ENCODE results near the gene B3GALT6.

DNA sequence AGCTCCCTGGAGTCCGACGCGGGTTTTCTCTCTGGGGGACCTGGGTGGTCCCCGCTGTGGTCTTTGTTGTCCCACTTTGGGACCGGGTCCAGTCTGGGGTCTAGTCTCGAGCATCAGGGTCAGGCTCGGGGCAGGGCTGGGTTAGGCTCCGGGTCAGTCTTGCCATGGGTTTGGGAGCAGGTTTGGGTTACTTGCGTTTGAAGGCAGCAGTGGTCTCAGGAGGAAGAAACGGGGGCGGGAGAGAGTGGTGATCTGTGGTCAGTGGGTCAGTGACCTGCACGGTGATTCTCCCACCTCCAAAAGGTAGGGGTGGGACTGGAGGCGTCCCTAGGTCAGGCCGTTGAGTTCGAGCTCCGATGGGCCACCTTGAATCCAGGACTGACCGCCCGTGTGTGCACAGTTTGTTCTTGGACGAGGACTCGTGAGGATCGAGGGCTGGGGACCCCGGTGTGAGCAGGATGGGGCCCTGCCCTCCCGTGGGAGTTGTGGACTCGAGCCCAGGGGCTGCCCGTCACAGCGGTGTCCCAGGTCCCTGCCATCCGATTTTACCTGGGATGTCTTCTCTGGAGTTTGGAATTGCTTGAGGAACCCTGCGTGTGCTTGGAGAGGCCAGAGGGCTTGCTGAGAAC lies 2.3 kb downstream of the B3GALT6 start:
- TF ChIP-seq, protein P1, sequence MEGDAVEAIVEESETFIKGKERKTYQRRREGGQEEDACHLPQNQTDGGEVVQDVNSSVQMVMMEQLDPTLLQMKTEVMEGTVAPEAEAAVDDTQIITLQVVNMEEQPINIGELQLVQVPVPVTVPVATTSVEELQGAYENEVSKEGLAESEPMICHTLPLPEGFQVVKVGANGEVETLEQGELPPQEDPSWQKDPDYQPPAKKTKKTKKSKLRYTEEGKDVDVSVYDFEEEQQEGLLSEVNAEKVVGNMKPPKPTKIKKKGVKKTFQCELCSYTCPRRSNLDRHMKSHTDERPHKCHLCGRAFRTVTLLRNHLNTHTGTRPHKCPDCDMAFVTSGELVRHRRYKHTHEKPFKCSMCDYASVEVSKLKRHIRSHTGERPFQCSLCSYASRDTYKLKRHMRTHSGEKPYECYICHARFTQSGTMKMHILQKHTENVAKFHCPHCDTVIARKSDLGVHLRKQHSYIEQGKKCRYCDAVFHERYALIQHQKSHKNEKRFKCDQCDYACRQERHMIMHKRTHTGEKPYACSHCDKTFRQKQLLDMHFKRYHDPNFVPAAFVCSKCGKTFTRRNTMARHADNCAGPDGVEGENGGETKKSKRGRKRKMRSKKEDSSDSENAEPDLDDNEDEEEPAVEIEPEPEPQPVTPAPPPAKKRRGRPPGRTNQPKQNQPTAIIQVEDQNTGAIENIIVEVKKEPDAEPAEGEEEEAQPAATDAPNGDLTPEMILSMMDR (IDR thresholded peaks at IDR 0.05): no peak
- no peak for TF ChIP-seq POLR2A (IDR thresholded peaks at IDR 0.05)
